B cell (primary cell): ENCODE results near the gene CPEB2.

Experiments
- CTCF ChIP-seq: fragments of 200-600 bp; IDR thresholded peaks from one replicate; pipeline ENCODE4 v1.8.0; 2022; ENCODE audit warnings: antibody characterized with exemption, mild to moderate bottlenecking
- EZH2 ChIP-seq: IDR thresholded peaks from 2 replicates; pipeline ENCODE4 v1.6.1; 2012; ENCODE audit warnings: borderline replicate concordance, low read depth, mild to moderate bottlenecking, moderate library complexity, low read length; ENCODE audit not compliant: insufficient read depth, poor library complexity, severe bottlenecking

GRCh38 chr4:15089979-15090378, 87.7 kb downstream of the CPEB2 start:
- TF ChIP-seq CTCF: no peak
- TF ChIP-seq EZH2: no peak
